MCF 10A (cell line): Measurements from ENCODE around the gene MUC22. TPM values are rescaled to one million over a fixed set of nuclear protein-coding genes. Genes with fewer than 3 reads are reported as not detected.

Source experiments
- Bru-seq: library from RNA; stranded (reverse); fragments of 400-500 nt; gene quantifications from one replicate; lab custom pipeline; 2021; lab: Mats Ljungman, UMichigan
- BruChase-seq, 2 experiments: library from RNA; stranded (reverse); fragments of 400-500 nt; gene quantifications; one replicate each; lab custom pipeline; 2021; lab: Mats Ljungman, UMichigan
- BruUV-seq: library from RNA; stranded (reverse); fragments of 400-500 nt; replicated peaks from 2 replicates; lab custom pipeline; 2021; lab: Mats Ljungman, UMichigan
- CTCF ChIA-PET: fragments of 300-600 bp; sonication (Branson Sonifier 250); formaldehyde crosslinking; extraction: SDS; loops from one replicate; lab custom pipeline; 2021; ENCODE audit warnings: antibody characterized with exemption, inconsistent platforms; lab: Yijun Ruan, JAX
- POLR2A ChIA-PET: fragments of 300-600, 350-650 bp; sonication (Branson Sonifier 250); formaldehyde crosslinking; extraction: SDS; loops from one replicate; lab custom pipeline; 2020; ENCODE audit warnings: antibody characterized with exemption, inconsistent platforms; lab: Yijun Ruan, JAX
- DNase-seq: peaks from one replicate; pipeline ENCODE4 v3.0.0-alpha.2; 2018; ENCODE audit not compliant: unreplicated experiment
- H3K27ac Mint-ChIP-seq: one replicate; pipeline ENCODE4 v1.8.0; 2022; ENCODE audit warnings: mild to moderate bottlenecking, low read depth, mixed read lengths; ENCODE audit not compliant: unreplicated experiment
- H3K27me3 Mint-ChIP-seq: one replicate; pipeline ENCODE4 v1.8.0; 2022; ENCODE audit warnings: mixed read lengths; ENCODE audit not compliant: insufficient read depth, unreplicated experiment
- H3K36me3 Mint-ChIP-seq: one replicate; pipeline ENCODE4 v1.8.0; 2022; ENCODE audit warnings: mild to moderate bottlenecking, moderate library complexity, mixed read lengths; ENCODE audit not compliant: insufficient read depth, unreplicated experiment
- H3K4me1 Mint-ChIP-seq: one replicate; pipeline ENCODE4 v1.8.0; 2022; ENCODE audit warnings: mixed read lengths; ENCODE audit not compliant: insufficient read depth, unreplicated experiment
- H3K4me3 Mint-ChIP-seq: one replicate; pipeline ENCODE4 v1.8.0; 2022; ENCODE audit warnings: mild to moderate bottlenecking, moderate library complexity, mixed read lengths; ENCODE audit not compliant: unreplicated experiment
- H3K9me3 Mint-ChIP-seq: one replicate; pipeline ENCODE4 v1.8.0; 2022; ENCODE audit warnings: mixed read lengths; ENCODE audit not compliant: unreplicated experiment
- intact Hi-C: fragments of 100-400 bp; cut with micrococcal nuclease; formaldehyde crosslinking; loops from 2 replicates; pipeline ENCODE4 v1.14.1; 2022
- long read RNA-seq: library from polyadenylated mRNA; stranded (forward); transcript quantifications from one replicate; pipeline ENCODE4 v2.0.0, GENCODE V29; 2022
- total RNA-seq: library from RNA; stranded (reverse); gene quantifications from 2 replicates; pipeline ENCODE4 v1.2.3, GENCODE V29; 2022
- TF ChIP-seq, protein P1 (sequence below): fragments of 200-600 bp; IDR thresholded peaks from one replicate; pipeline ENCODE4 v1.8.0; 2022; ENCODE audit warnings: antibody characterized with exemption, mild to moderate bottlenecking; ENCODE audit not compliant: unreplicated experiment

The MUC22 gene
- total RNA-seq (not detected in 2 replicates), Bru-seq, nascent RNA (percentile 5 among the genes with signal in this experiment), BruChase-seq, experiment 1, labeled RNA remaining after a 6-hour chase (not detected), BruChase-seq, experiment 2, labeled RNA remaining after a 2-hour chase (not detected)
- long read RNA-seq = 0 reads

DNA sequence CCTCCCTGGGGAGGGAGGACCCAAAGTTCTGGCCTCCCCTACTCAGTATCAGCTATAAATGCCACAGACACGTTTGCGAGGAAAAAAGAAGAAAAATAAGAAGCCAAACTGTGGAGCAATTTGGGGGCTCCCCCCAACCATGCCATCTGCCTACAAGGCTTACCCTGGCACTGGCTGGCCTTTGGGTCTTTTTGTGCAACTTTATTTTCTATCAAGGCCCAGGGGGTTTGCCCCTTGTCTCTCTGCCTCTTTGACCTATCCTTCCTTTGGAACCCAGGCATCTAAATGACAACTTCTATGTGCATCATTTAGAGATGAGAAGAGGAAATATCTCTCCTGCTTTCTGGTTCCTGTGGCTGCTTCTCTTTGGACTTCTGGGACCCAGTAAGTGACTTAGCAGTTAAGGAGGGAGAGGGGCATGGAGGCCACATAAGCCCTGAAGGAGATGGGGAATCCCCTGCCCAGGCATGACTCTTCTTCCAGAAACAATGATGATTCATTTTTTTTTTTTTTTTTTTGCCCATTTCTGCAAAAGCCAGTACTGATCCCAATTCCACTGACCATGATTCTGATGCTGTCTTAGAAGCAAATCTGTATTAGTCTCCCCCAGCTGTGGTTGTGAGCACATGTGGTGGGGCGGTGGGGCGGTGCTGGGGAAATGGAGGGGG, at the start of gene MUC22:
Gene MUC22 (plus strand): TSS at position 82 of the 668 bp plus-strand sequence. CDS start 233 bp downstream, at position 315.
- H3K27ac Mint-ChIP-seq = peak within 1 kb of the TSS; percentile 55
- H3K4me3 Mint-ChIP-seq = no peak within 1 kb of the TSS
- BruUV-seq = no TSS peak
- POLR2A ChIA-PET = no interaction called here
- CTCF ChIA-PET = interaction anchor here (1.1 kb wide), 1 partner anchor 94 kb away, joined by 3 read pairs; no protein-coding TSS in a partner anchor
- H3K27me3 Mint-ChIP-seq = no peaks in the 10 kb centered on the region
- H3K36me3 Mint-ChIP-seq = no peaks in the 10 kb centered on the region
- peak; percentile 41 for DNase-seq
- intact Hi-C loops = no loop called here
- peaks cover 17% of the 10 kb centered on the region for H3K9me3 Mint-ChIP-seq
- TF ChIP-seq, protein P1, sequence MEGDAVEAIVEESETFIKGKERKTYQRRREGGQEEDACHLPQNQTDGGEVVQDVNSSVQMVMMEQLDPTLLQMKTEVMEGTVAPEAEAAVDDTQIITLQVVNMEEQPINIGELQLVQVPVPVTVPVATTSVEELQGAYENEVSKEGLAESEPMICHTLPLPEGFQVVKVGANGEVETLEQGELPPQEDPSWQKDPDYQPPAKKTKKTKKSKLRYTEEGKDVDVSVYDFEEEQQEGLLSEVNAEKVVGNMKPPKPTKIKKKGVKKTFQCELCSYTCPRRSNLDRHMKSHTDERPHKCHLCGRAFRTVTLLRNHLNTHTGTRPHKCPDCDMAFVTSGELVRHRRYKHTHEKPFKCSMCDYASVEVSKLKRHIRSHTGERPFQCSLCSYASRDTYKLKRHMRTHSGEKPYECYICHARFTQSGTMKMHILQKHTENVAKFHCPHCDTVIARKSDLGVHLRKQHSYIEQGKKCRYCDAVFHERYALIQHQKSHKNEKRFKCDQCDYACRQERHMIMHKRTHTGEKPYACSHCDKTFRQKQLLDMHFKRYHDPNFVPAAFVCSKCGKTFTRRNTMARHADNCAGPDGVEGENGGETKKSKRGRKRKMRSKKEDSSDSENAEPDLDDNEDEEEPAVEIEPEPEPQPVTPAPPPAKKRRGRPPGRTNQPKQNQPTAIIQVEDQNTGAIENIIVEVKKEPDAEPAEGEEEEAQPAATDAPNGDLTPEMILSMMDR = no peak
- peaks cover 40% of the 10 kb centered on the region for H3K4me1 Mint-ChIP-seq

- no peaks in the 10 kb centered on the region for H3K27me3 Mint-ChIP-seq
- no peak overlapping the region for H3K4me3 Mint-ChIP-seq
- TF ChIP-seq, protein P1 = no peak
- H3K4me1 Mint-ChIP-seq = peaks cover 21% of the 10 kb centered on the region
- H3K9me3 Mint-ChIP-seq = no peaks in the 10 kb centered on the region
- intact Hi-C loops = no loop called here
- DNase-seq = no peak
- ChIA-PET POLR2A (interaction anchor here (0.6 to 2.0 kb wide), 17 partner anchors 14 to 1235 kb away, joined by 3 to 7 read pairs (median 4); no protein-coding TSS in a partner anchor), CTCF (interaction anchor here (0.6 to 1.6 kb wide), 5 partner anchors 19 to 139 kb away, joined by 3 to 8 read pairs (median 4); no protein-coding TSS in a partner anchor)
- H3K36me3 Mint-ChIP-seq = peaks cover 7% of the 10 kb centered on the region
- BruUV-seq = no TSS peak
- no peak overlapping the region for H3K27ac Mint-ChIP-seq
These were observed 49.2 kb upstream of the MUC22 start for GRCh38 chr6:30960907-30961673.

GRCh38 chr6:30962716-30963115, 47.6 kb upstream of the MUC22 start:
- H3K9me3 Mint-ChIP-seq = no peaks in the 10 kb centered on the region
- intact Hi-C loops = no loop called here
- peaks cover 21% of the 10 kb centered on the region for H3K4me1 Mint-ChIP-seq
- DNase-seq = no peak
- CTCF ChIA-PET = interaction anchor here (1.1 kb wide), 1 partner anchor 108 kb away, joined by 3 read pairs; no protein-coding TSS in a partner anchor
- H3K27me3 Mint-ChIP-seq = no peaks in the 10 kb centered on the region
- no peak overlapping the region for H3K4me3 Mint-ChIP-seq
- peaks cover 7% of the 10 kb centered on the region for H3K36me3 Mint-ChIP-seq
- no TSS peak for BruUV-seq
- no peak overlapping the region for H3K27ac Mint-ChIP-seq
- POLR2A ChIA-PET = interaction anchor here (0.6 to 0.9 kb wide), 2 partner anchors 71 to 927 kb away, joined by 3 to 4 read pairs; no protein-coding TSS in a partner anchor
- TF ChIP-seq, protein P1 = no peak
